Stomach smooth muscle (tissue), 2 donors: ENCODE results near the gene PRRX1.

Source experiments
- H3K27ac ChIP-seq: one replicate; pipeline ENCODE4 v1.7.0; 2013; ENCODE audit warnings: mild to moderate bottlenecking, low read length, inconsistent platforms
- H3K27me3 ChIP-seq, 2 donors: one replicate each; pipeline ENCODE4 v1.7.0; 2013; ENCODE audit warnings: low read length in 2 of 2; ENCODE audit not compliant: insufficient read depth in 2 of 2, control insufficient read depth in 1 of 2
- H3K36me3 ChIP-seq, 2 donors: one replicate each; pipeline ENCODE4 v1.7.0; 2013; ENCODE audit warnings: low read length in 2 of 2; ENCODE audit not compliant: control insufficient read depth in 2 of 2, insufficient read depth in 2 of 2
- H3K4me1 ChIP-seq: one replicate; pipeline ENCODE4 v1.7.0; 2013; ENCODE audit warnings: low read length; ENCODE audit not compliant: control insufficient read depth, insufficient read depth
- H3K4me3 ChIP-seq, 2 donors: one replicate each; pipeline ENCODE4 v1.7.0; 2013; ENCODE audit warnings: low read length in 2 of 2
- H3K9ac ChIP-seq, 2 donors: one replicate each; pipeline ENCODE4 v1.7.0; 2013; ENCODE audit warnings: low read length in 2 of 2, mild to moderate bottlenecking in 1 of 2
- H3K9me3 ChIP-seq, 2 donors: one replicate each; pipeline ENCODE4 v1.7.0; 2013; ENCODE audit warnings: low read length in 2 of 2; ENCODE audit not compliant: control insufficient read depth in 2 of 2
- donor health status: healthy.
- donor health status: Pancreatic carcinoma.

PRRX1 gene

GRCh38 chr1:170769691-170770090, 105.8 kb downstream of the PRRX1 start:
- Histone ChIP-seq H3K4me1 (no peaks in the 10 kb centered on the region), H3K36me3 (no peaks in the 10 kb centered on the region), H3K27ac (no peak overlapping the region), H3K4me3 (no peak overlapping the region), H3K9ac (no peak overlapping the region), H3K27me3 (no peaks in the 10 kb centered on the region), H3K9me3 (no peaks in the 10 kb centered on the region)

- no peaks in the 10 kb centered on the region for H3K36me3 ChIP-seq
- no peak overlapping the region for H3K4me3 ChIP-seq
- no peaks in the 10 kb centered on the region for H3K4me1 ChIP-seq
- no peak overlapping the region for H3K9ac ChIP-seq
- no peaks in the 10 kb centered on the region for H3K9me3 ChIP-seq
- no peaks in the 10 kb centered on the region for H3K27me3 ChIP-seq
- H3K27ac ChIP-seq, result no peak overlapping the region
Observed at GRCh38 chr1:170770254-170770653, 106.3 kb downstream of the PRRX1 start.

- H3K27me3 ChIP-seq, result no peaks in the 10 kb centered on the region
Observed at GRCh38 chr1:170776252-170776651, 112.3 kb downstream of the PRRX1 start.

GRCh38 chr1:170776777-170777176, 112.8 kb downstream of the PRRX1 start:
- Histone ChIP-seq H3K9ac (no peak overlapping the region), H3K27me3 (no peaks in the 10 kb centered on the region), H3K9me3 (no peaks in the 10 kb centered on the region), H3K4me1 (no peaks in the 10 kb centered on the region), H3K4me3 (no peak overlapping the region), H3K36me3 (no peaks in the 10 kb centered on the region), H3K27ac (no peak overlapping the region)

More at GRCh38 chr1:170776252-170776651, 112.3 kb downstream of the PRRX1 start:
- Histone ChIP-seq H3K9me3 (no peaks in the 10 kb centered on the region), H3K4me1 (no peaks in the 10 kb centered on the region), H3K4me3 (no peak overlapping the region), H3K9ac (no peak overlapping the region), H3K27ac (no peak overlapping the region), H3K36me3 (no peaks in the 10 kb centered on the region)
